Activated CD4-positive, alpha-beta memory T cell treated with anti-CD3 and anti-CD28 coated beads for 36 hours (primary cell): ENCODE data around the gene A1CF. TPM values are rescaled to one million over a fixed set of nuclear protein-coding genes. Genes with fewer than 3 reads are reported as not detected.
"Not testable (repeated sequence)": the region's sequence is repeated elsewhere in the genome, so short reads cannot be mapped to it uniquely, and the experiment has no call there.

ENCODE experiments used
- CTCF ChIA-PET: fragments of 350-600 bp; sonication (Branson Sonifier 250); formaldehyde crosslinking; loops from one replicate; lab custom pipeline; 2021; ENCODE audit warnings: antibody characterized with exemption, inconsistent platforms; lab: Charles Lee
- POLR2A ChIA-PET: fragments of 350-600 bp; sonication (Branson Sonifier 250); formaldehyde crosslinking; loops from one replicate; lab custom pipeline; 2021; ENCODE audit warnings: antibody characterized with exemption; lab: Charles Lee
- DNase-seq: peaks from one replicate; pipeline ENCODE4 v3.0.0-alpha.2; 2020
- H3K27ac Mint-ChIP-seq: one replicate; pipeline ENCODE4 v1.8.0; 2021; ENCODE audit warnings: mixed read lengths
- H3K27me3 Mint-ChIP-seq: one replicate; pipeline ENCODE4 v1.8.0; 2021; ENCODE audit warnings: mixed read lengths
- H3K36me3 Mint-ChIP-seq: one replicate; pipeline ENCODE4 v1.8.0; 2021; ENCODE audit warnings: mixed read lengths
- H3K4me1 Mint-ChIP-seq: one replicate; pipeline ENCODE4 v1.8.0; 2021; ENCODE audit warnings: low read depth, mixed read lengths
- H3K4me3 Mint-ChIP-seq: one replicate; pipeline ENCODE4 v1.8.0; 2021; ENCODE audit warnings: mild to moderate bottlenecking, mixed read lengths
- H3K9me3 Mint-ChIP-seq: one replicate; pipeline ENCODE4 v1.8.0; 2021; ENCODE audit warnings: mixed read lengths
- intact Hi-C: fragments of 100-400 bp; cut with micrococcal nuclease; formaldehyde crosslinking; loops from one replicate; pipeline ENCODE4 v1.15.1; 2023
- total RNA-seq, 2 experiments: library from RNA; stranded (reverse); gene quantifications; one replicate each; pipeline ENCODE4 v1.2.3, GENCODE V29; 2021

The A1CF gene
- total RNA-seq, 2 experiments from 2014 or later = not detected

GRCh38 chr10:50805981-50806622 is 79.3 kb downstream of the A1CF start:
- no peaks in the 10 kb centered on the region for H3K4me1 Mint-ChIP-seq
- H3K27ac Mint-ChIP-seq = no peak overlapping the region
- CTCF ChIA-PET = no interaction called here
- no peak for DNase-seq
- no peaks in the 10 kb centered on the region for H3K9me3 Mint-ChIP-seq
- POLR2A ChIA-PET = no interaction called here
- no peaks in the 10 kb centered on the region for H3K27me3 Mint-ChIP-seq
- H3K4me3 Mint-ChIP-seq = no peak overlapping the region
- intact Hi-C loops = no loop called here
- H3K36me3 Mint-ChIP-seq = no peaks in the 10 kb centered on the region

- CTCF ChIA-PET = no interaction called here
- intact Hi-C loops = no loop called here
- Mint-ChIP-seq H3K36me3 (no peaks in the 10 kb centered on the region), H3K27ac (no peak overlapping the region), H3K4me3 (no peak overlapping the region), H3K27me3 (peaks cover 4% of the 10 kb centered on the region), H3K9me3 (no peaks in the 10 kb centered on the region), H3K4me1 (no peaks in the 10 kb centered on the region)
- POLR2A ChIA-PET = no interaction called here
- DNase-seq = no peak
Observed at GRCh38 chr10:50799595-50799994, 85.8 kb downstream of the A1CF start.

GRCh38 chr10:50798297-50798696 is 87.1 kb downstream of the A1CF start:
- CTCF ChIA-PET = no interaction called here
- Mint-ChIP-seq H3K27me3 (peaks cover 8% of the 10 kb centered on the region), H3K9me3 (no peaks in the 10 kb centered on the region), H3K27ac (no peak overlapping the region), H3K4me3 (no peak overlapping the region), H3K36me3 (no peaks in the 10 kb centered on the region), H3K4me1 (no peaks in the 10 kb centered on the region)
- no peak for DNase-seq
- intact Hi-C loops = no loop called here
- POLR2A ChIA-PET = no interaction called here

GRCh38 chr10:50796693-50797092 is 88.7 kb downstream of the A1CF start:
- no peak overlapping the region for H3K27ac Mint-ChIP-seq
- H3K27me3 Mint-ChIP-seq = peaks cover 8% of the 10 kb centered on the region
- intact Hi-C loops = no loop called here
- H3K9me3 Mint-ChIP-seq = no peaks in the 10 kb centered on the region
- ChIA-PET CTCF (no interaction called here), POLR2A (no interaction called here)
- H3K4me3 Mint-ChIP-seq = no peak overlapping the region
- no peak for DNase-seq
- no peaks in the 10 kb centered on the region for H3K36me3 Mint-ChIP-seq
- no peaks in the 10 kb centered on the region for H3K4me1 Mint-ChIP-seq

GRCh38 chr10:50794490-50794889 is 90.9 kb downstream of the A1CF start:
- no peak overlapping the region for H3K27ac Mint-ChIP-seq
- CTCF ChIA-PET = no interaction called here
- no peaks in the 10 kb centered on the region for H3K9me3 Mint-ChIP-seq
- H3K36me3 Mint-ChIP-seq = no peaks in the 10 kb centered on the region
- no peaks in the 10 kb centered on the region for H3K4me1 Mint-ChIP-seq
- H3K27me3 Mint-ChIP-seq = peaks cover 8% of the 10 kb centered on the region
- POLR2A ChIA-PET = no interaction called here
- intact Hi-C loops = no loop called here
- no peak for DNase-seq
- H3K4me3 Mint-ChIP-seq = no peak overlapping the region

GRCh38 chr10:50788951-50789945 is 96.2 kb downstream of the A1CF start:
- Mint-ChIP-seq H3K36me3 (peaks cover 5% of the 10 kb centered on the region), H3K4me1 (peaks cover 6% of the 10 kb centered on the region), H3K4me3 (no peak overlapping the region), H3K9me3 (no peaks in the 10 kb centered on the region), H3K27me3 (peaks cover 9% of the 10 kb centered on the region), H3K27ac (no peak overlapping the region)
- DNase-seq = no peak
- intact Hi-C loops = no loop called here
- POLR2A ChIA-PET = no interaction called here
- CTCF ChIA-PET = no interaction called here

GRCh38 chr10:50787962-50788361 is 97.5 kb downstream of the A1CF start:
- H3K9me3 Mint-ChIP-seq, CTCF ChIA-PET, DNase-seq, H3K36me3 Mint-ChIP-seq, intact Hi-C loops, POLR2A ChIA-PET, H3K4me3 Mint-ChIP-seq, H3K4me1 Mint-ChIP-seq, H3K27me3 Mint-ChIP-seq, H3K27ac Mint-ChIP-seq: not testable (repeated sequence)

- H3K36me3 Mint-ChIP-seq, POLR2A ChIA-PET: not testable (repeated sequence)
Observed at GRCh38 chr10:50782017-50782416, 103.4 kb downstream of the A1CF start.

GRCh38 chr10:50780036-50780435 is 105.4 kb downstream of the A1CF start:
- POLR2A ChIA-PET, H3K36me3 Mint-ChIP-seq, CTCF ChIA-PET, DNase-seq, H3K9me3 Mint-ChIP-seq, H3K27me3 Mint-ChIP-seq, H3K4me1 Mint-ChIP-seq, intact Hi-C loops, H3K27ac Mint-ChIP-seq, H3K4me3 Mint-ChIP-seq: not testable (repeated sequence)

More at GRCh38 chr10:50782017-50782416, 103.4 kb downstream of the A1CF start:
- H3K9me3 Mint-ChIP-seq, DNase-seq, H3K27me3 Mint-ChIP-seq, H3K4me3 Mint-ChIP-seq, H3K27ac Mint-ChIP-seq, intact Hi-C loops, H3K4me1 Mint-ChIP-seq, CTCF ChIA-PET: not testable (repeated sequence)

GRCh38 chr10:50774868-50775267 is 110.6 kb downstream of the A1CF start:
- intact Hi-C loops, H3K4me3 Mint-ChIP-seq, POLR2A ChIA-PET: not testable (repeated sequence)

GRCh38 chr10:50772042-50772441 is 113.4 kb downstream of the A1CF start:
- CTCF ChIA-PET, DNase-seq: not testable (repeated sequence)

More at GRCh38 chr10:50774868-50775267, 110.6 kb downstream of the A1CF start:
- H3K4me1 Mint-ChIP-seq, H3K9me3 Mint-ChIP-seq, H3K27ac Mint-ChIP-seq, DNase-seq, H3K27me3 Mint-ChIP-seq, H3K36me3 Mint-ChIP-seq, CTCF ChIA-PET: not testable (repeated sequence)

GRCh38 chr10:50766774-50767513 is 118.5 kb downstream of the A1CF start:
- H3K27ac Mint-ChIP-seq, intact Hi-C loops, DNase-seq, H3K36me3 Mint-ChIP-seq, H3K4me1 Mint-ChIP-seq, POLR2A ChIA-PET, H3K27me3 Mint-ChIP-seq, H3K4me3 Mint-ChIP-seq, CTCF ChIA-PET: not testable (repeated sequence)
- peaks cover 11% of the 10 kb centered on the region for H3K9me3 Mint-ChIP-seq

More at GRCh38 chr10:50772042-50772441, 113.4 kb downstream of the A1CF start:
- H3K27me3 Mint-ChIP-seq, intact Hi-C loops, H3K4me1 Mint-ChIP-seq, POLR2A ChIA-PET, H3K4me3 Mint-ChIP-seq, H3K27ac Mint-ChIP-seq, H3K36me3 Mint-ChIP-seq, H3K9me3 Mint-ChIP-seq: not testable (repeated sequence)
